CD1c-positive myeloid dendritic cell (primary cell): ENCODE results near the gene ARHGEF17.
A peak's percentile ranks its signal among the peaks of the same experiment; 100 is the strongest.

ENCODE experiments used
- DNase-seq: peaks from one replicate; pipeline ENCODE4 v3.0.0-alpha.2; 2016; ENCODE audit errors: extremely low spot score

The ARHGEF17 gene

GRCh38 chr11:73312036-73312435 lies 4.0 kb downstream of the ARHGEF17 start:
- DNase-seq = no peak

DNA sequence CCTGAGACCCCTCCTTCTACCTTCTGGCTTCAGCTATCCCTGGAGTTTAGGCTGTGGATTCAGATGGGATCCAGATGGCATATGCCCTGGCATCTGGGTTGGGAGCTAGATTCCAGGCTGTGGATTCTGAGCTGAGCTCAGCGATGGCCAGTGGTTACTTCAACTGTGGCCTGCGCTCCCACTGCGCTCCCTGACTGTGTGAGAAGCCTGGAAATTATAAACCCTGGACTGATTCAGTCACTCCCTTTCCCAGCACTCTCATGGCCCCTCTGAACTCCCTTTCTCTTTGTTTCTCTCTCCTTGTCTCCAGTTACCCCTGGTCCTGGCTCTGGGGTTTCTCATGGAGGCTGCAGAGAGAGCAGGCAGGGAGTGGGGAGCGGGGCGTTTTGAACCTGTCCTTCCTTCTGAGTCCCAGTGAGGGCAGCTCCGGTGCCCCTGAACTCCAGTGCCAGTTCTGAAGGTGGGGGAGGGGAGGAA lies 4.8 kb downstream of the ARHGEF17 start:
- DNase-seq = no peak

GRCh38 chr11:73313652-73314051 lies 5.6 kb downstream of the ARHGEF17 start:
- DNase-seq = peak; percentile 34

GRCh38 chr11:73314117-73314961 lies 6.3 kb downstream of the ARHGEF17 start:
- DNase-seq = no peak

GRCh38 chr11:73315293-73316020 lies 7.4 kb downstream of the ARHGEF17 start:
- DNase-seq = no peak

DNA sequence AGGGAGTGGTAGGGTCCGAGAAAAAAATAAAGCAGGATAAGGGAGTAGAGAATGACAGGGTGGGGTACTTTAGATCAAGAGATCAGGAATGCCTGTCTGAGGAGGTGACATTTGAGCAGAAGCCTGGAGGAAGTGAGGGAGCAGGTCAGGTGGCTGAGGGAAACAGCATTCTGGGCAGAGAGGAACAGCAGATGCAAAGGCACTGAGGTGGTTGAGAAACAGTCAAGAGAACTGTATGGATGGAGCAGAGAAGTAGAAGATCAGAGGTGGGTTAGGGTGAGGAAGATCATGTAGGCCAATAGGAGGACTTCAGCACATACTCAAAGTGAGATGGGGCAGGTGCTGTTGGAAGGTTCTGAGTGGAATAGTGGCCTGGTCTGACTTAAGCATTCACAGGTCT lies 8.3 kb downstream of the ARHGEF17 start:
- DNase-seq = no peak

DNA sequence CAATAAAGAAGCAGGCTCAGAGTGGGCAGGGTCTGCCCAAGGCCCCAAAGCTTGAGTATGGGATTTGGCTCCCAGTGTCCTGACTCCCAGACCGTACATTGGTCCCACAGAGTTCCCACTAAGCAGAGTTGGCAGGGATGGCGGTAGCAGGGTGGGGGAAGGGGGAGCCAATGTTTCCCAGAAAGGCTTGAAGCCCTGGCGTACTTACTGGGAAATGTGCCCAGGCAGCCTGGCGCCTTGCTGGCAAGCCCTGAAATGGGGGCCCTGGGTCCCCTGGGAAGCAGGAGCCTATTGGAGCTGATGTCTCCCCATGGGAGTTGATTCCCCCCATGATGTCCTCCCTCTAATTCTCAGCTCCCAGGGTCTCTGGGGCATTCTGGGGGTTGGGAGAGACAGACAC lies 9.3 kb downstream of the ARHGEF17 start:
- DNase-seq = no peak

- DNase-seq = no peak
These were observed 9.7 kb downstream of the ARHGEF17 start for GRCh38 chr11:73317803-73318202.

GRCh38 chr11:73318501-73319011 lies 10.5 kb downstream of the ARHGEF17 start:
- DNase-seq = no peak

DNA sequence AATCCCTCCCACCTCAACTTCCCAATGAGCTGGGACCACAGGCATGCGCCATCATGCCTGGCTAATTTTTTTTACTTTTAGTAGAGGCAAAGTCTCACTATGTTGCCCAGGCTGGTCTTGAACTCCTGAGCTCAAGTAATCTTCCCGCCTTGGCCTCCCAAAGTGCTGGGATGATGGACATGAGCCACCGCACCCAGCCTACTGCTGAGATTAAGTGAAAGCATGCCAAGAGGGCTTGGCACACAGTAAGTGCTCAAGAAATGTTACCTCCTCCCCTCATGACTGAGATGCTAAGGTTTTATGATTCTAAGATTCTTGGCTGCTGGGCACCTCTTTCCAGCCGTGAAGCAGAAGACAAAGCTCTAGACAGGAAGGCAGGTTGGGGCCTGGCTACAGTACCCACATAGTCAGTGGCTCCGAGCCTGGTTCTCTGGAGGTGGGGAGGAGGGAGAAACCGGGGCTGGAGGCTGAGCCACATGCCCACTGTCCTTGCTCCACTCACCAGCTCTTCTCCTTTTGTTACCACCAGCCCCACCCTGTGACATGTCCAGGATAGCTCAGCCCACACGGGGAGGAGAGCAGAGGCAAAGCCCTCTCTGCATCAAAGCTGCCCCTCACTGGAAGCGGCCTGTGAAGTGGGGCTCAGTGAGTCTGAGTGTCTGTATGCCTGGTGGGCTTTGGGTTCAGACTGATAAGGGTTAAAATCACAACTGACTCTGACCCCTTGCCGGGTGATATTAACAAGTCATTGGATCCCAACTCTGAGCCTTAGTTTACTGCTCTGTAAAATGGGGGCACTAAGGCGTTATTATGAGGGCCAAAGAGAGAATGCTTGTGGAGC lies 12.9 kb downstream of the ARHGEF17 start:
- no peak for DNase-seq

DNA sequence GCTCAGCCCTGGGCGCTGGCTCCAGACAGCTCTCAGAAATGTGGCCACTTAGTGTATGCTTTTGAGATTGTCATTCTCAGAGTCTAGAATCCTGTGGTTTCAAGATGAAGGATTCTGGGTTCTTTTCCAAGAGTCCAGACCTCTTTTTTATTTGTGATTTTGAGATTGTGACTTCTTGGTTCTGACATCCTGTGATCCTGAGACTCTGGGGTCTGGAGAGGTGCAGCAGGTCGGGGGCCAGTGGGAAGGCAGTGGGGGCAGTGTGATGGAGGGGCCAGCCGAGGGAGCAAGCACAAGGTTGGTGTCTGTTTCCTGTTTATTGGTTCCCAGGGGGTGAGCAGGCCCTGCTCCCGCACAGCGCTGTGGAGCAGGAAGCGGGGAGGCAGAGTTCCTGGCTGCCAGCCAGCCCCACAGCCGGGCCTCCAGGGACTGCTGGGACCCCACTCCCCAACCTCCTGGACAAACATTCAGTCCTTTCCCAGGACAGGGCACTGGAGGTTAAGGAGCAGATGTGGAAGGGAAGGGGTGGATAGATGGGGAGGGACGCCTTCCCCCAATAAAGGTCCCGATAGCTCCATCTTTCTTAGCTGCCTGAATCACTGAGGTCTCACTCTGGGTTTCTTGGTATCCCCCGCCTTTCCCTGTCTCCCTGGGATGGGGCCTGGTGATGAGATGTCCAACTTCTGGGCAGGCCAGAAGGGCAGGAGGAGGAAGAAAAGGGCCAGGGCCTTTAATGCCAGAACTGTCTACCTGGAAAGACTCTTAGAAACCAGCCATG lies 13.7 kb downstream of the ARHGEF17 start:
- DNase-seq = no peak

DNA sequence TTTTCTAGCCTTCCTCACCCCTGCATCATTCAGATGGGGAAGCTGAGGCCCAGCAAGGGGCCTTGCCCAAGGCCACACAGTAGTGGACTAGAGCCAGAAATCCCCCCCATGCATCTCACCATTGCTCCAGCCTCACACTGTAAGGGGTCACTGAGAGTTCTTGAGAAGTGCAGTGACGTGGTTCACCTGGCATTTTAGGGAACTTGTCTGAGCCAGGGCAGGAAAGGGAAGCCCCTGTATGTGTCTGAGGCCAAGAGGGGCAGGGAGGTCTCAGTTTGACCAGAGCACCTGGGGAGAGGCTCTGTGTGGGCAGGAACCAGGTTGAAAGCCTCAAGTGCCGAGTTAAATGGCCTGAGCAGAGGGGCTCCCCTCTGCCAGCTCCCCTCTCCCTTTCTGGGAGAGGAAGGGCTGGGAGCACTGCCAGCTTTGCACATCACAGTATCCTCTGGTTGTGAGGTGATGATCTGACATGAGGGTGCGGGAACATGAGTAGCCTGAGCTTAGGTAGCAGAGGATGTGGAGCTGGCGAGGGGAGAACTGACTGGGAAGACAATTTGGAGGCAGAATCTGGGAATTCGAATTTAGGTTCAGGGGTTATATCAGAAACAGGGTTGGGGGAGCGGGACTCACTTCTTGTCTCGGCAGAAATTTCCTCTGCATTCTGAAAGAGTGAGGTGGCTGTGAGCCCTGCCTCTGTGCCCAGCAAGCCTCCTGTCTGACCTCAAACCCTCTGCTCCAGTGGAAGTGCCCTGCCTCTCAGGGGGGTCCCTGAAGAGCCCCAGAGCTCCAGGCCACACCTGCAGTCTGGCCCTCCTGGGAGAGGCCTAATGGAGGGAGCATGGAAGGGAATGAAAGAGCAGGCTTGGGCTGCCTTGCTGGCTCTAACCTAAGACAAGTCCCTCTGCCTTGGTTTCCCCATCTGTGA lies 14.6 kb downstream of the ARHGEF17 start:
- DNase-seq = no peak

DNA sequence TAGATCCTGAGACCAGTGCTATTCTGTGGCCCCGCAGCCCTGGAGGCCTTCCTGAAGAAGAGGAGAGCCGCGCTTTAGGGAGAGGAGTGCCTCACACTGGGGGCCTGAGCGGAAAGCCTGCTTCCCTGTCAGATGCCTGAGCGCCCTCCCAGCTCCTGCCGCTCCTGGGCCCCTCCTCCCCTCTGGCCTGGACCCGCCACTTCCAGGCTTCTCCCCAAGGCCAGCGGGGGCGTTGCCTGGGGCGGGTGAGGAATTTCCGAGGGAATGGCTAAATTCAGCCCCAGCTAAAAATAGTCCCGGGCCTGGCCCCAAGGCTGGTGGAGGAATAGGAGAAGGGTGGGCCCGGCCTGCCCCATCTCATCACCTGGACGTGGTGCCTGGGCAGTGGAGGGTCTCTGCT lies 15.4 kb downstream of the ARHGEF17 start:
- DNase-seq = no peak

- DNase-seq = no peak
These were observed 16.0 kb downstream of the ARHGEF17 start for GRCh38 chr11:73324116-73324515.

DNA sequence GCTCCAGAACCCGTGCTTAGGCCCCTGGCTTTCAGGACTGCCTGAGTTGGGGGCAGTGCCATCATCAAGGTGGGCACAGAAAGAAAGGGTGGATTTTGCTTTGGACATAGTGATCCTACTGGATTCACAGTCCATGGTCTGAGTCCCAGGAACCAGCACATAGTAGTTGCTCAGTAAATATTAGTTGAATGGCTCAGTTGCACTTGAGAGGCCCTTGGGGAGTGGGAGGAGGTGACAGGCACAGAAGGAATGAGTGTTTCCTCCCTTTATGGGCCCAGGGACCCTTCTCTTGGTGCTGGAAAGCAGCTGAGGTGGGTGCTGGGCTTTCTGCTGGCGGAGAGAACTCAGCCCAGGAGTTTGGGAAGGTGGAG lies 16.6 kb downstream of the ARHGEF17 start:
- DNase-seq = no peak

DNA sequence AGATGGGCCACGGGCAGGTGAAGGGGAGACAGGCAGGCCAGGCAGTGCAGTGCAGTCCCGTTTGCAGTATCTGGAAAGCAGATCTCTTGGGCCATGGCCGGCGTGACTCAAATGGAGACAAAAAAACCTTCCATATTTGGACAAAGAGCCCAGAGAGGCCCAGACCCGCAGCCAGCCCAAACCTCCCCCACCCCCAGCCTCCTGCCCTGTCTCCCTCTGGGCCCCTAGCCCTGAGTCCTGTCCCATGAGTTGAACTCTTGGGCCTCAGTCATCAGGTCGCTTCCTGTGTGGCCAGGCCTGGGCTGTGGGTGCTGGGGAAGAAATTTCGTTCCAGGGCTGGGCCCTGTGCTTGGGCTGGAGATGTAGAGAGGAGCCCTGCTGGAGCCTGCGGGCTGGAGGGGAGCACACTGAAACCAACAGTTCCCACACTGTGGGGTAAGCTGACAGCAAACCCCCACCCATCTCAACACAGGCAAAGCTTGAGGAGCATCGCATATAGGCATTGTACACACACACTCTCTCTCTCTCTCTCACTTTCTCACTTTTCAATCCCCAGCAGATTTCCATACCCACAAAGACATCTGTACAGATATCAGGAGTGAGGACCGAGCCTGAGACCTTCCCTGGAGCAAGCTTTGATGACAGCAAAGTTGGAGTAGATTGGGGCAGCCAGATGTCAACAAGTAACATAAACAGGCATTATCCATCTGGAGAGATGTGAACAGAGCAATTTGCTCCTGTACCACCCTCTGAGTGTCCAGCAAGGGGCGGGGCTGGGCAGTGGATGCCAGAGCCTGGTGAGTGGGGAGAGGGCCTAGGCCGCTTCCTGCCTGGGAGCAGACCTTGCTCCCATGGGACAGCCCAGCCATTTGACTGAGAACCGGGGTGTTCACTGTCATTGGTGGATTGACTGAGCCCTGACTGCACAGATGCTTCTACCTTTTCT lies 17.2 kb downstream of the ARHGEF17 start:
- no peak for DNase-seq

DNA sequence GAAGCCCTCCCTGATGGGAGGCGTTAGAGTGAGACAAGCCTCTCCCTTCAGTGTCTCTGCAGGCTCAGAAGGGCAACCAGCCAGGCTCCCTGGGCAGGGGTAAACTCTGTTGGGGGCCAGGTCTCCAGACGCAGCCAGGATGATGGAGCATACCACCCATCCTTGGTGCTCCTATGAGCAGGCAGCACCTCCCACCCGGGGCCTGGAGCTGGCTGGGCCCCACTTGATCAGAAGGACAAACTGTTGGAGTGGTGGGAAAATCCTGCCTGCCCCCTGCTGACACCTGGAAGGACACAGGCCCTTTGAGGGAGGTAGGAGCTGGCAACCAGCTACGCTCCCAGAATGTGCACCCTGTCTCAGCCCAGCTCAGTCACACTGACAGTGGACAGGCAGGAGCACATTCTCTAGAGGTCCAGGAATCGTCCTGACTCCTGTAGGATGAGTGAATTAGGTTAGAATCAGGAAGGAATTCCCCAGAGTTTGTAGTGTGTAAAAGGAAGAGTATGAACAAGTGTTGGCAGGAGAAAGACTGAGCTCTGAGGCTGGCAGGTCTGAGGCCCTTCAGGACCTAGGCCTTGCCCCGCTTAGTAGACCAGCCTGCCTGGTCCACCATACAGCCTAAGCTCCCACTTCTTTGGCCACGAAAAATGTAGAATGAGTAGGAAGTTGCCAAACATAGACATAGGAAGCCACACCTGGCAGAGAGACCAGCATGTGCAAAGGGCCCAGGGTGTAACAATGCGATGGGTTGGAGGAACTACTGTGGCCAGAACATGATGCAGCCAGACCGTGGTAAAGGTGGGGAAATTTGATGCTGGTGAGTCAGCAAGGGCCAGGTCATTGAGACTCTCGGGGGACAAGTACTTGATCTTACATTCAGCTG lies 19.1 kb downstream of the ARHGEF17 start:
- no peak for DNase-seq

DNA sequence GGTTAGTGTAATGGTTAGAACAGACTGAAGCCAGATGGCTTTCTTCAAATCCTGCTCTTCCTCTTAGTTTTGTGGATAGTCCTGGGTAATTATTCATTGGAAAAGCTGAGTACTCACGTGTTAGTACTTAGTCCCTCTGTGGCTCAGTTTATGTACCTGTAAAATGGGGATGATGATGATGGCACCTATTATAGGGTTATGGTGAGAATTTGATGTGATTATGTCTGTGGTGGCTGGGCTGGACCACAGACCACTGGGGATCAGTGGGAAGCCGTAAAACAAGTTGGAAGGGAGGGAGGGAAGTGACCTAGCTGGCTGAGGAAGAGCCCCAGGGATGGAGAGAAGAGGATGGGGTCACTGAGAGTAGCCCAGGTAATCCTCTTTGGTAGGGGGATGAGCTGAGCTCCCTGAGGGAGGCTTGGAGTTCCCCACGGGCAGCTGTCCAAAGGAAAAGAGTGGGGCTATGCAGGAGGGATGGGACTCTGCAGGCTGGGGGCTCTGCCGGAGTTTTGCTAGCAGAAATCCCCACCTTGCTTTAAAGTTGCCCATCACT lies 19.8 kb downstream of the ARHGEF17 start:
- no peak for DNase-seq
